ENCODE results near the gene DDX41.

The DDX41 gene

GRCh38 chr5:177469750-177470525 is 46.8 kb downstream of the DDX41 start:
- Mint-ChIP-seq H3K27ac (peak overlapping the region; percentile 95), H3K9me3 (peaks cover 27% of the 10 kb centered on the region), H3K4me3 (peak overlapping the region; percentile 84), H3K27me3 (ENCODE audit: low read depth, poor library complexity) (no peaks in the 10 kb centered on the region), H3K36me3 (ENCODE audit: low read depth) (peaks cover 52% of the 10 kb centered on the region), H3K4me1 (peaks cover 48% of the 10 kb centered on the region)
- DNase-seq = no peak
- TF ChIP-seq CTCF (IDR thresholded peaks at IDR 0.05) = no peak

GRCh38 chr5:177468685-177469628 is 47.8 kb downstream of the DDX41 start:
- Mint-ChIP-seq H3K4me1 (peaks cover 39% of the 10 kb centered on the region), H3K9me3 (peaks cover 27% of the 10 kb centered on the region), H3K27me3 (ENCODE audit: low read depth, poor library complexity) (no peaks in the 10 kb centered on the region), H3K27ac (no peak overlapping the region), H3K4me3 (no peak overlapping the region), H3K36me3 (ENCODE audit: low read depth) (peaks cover 58% of the 10 kb centered on the region)
- no peak for DNase-seq
- no peak for TF ChIP-seq CTCF (IDR thresholded peaks at IDR 0.05)

- H3K4me1 Mint-ChIP-seq = peaks cover 36% of the 10 kb centered on the region
- H3K4me3 Mint-ChIP-seq = no peak overlapping the region
- H3K36me3 Mint-ChIP-seq (ENCODE audit: low read depth) = peaks cover 64% of the 10 kb centered on the region
- H3K9me3 Mint-ChIP-seq = peaks cover 27% of the 10 kb centered on the region
- TF ChIP-seq CTCF (IDR thresholded peaks at IDR 0.05) = no peak
- H3K27ac Mint-ChIP-seq = no peak overlapping the region
- DNase-seq = no peak
- no peaks in the 10 kb centered on the region for H3K27me3 Mint-ChIP-seq (ENCODE audit: low read depth, poor library complexity)
Observed at GRCh38 chr5:177468329-177468684, 48.5 kb downstream of the DDX41 start.

- peaks cover 36% of the 10 kb centered on the region for H3K4me1 Mint-ChIP-seq
Observed at GRCh38 chr5:177467436-177467835, 49.3 kb downstream of the DDX41 start.

GRCh38 chr5:177466861-177467260 is 49.9 kb downstream of the DDX41 start:
- no peak for DNase-seq
- no peak overlapping the region for H3K27ac Mint-ChIP-seq
- H3K4me3 Mint-ChIP-seq = no peak overlapping the region
- H3K36me3 Mint-ChIP-seq (ENCODE audit: low read depth) = peaks cover 72% of the 10 kb centered on the region
- peaks cover 27% of the 10 kb centered on the region for H3K9me3 Mint-ChIP-seq
- no peak for TF ChIP-seq CTCF (IDR thresholded peaks at IDR 0.05)
- peaks cover 31% of the 10 kb centered on the region for H3K4me1 Mint-ChIP-seq
- no peaks in the 10 kb centered on the region for H3K27me3 Mint-ChIP-seq (ENCODE audit: low read depth, poor library complexity)

More at GRCh38 chr5:177467436-177467835, 49.3 kb downstream of the DDX41 start:
- DNase-seq = no peak
- H3K4me3 Mint-ChIP-seq = no peak overlapping the region
- peaks cover 27% of the 10 kb centered on the region for H3K9me3 Mint-ChIP-seq
- H3K36me3 Mint-ChIP-seq (ENCODE audit: low read depth) = peaks cover 72% of the 10 kb centered on the region
- H3K27me3 Mint-ChIP-seq (ENCODE audit: low read depth, poor library complexity) = no peaks in the 10 kb centered on the region
- TF ChIP-seq CTCF (IDR thresholded peaks at IDR 0.05) = no peak
- H3K27ac Mint-ChIP-seq = no peak overlapping the region
